Ovary (tissue), 9 donors: ENCODE results near the gene EPB41L2. TPM values are rescaled to one million over a fixed set of nuclear protein-coding genes. Genes with fewer than 3 reads are reported as not detected.
"Not testable (repeated sequence)": the region's sequence is repeated elsewhere in the genome, so short reads cannot be mapped to it uniquely, and the experiment has no call there.

Experiments
- DNase-seq, 5 donors: peaks; one replicate each; pipeline ENCODE4 v3.0.0-alpha.2; 2019 to 2020
- H3K27ac ChIP-seq, 2 donors: fragments of 200-600 bp; one replicate each; pipeline versions ENCODE4 v1.5.1 to v1.8.0; 2019 to 2022
- H3K27me3 ChIP-seq: fragments of 200-600 bp; one replicate; pipeline ENCODE4 v1.8.0; 2022
- H3K36me3 ChIP-seq: fragments of 200-600 bp; sonication (generic); one replicate; pipeline ENCODE4 v1.5.1; 2019
- H3K4me1 ChIP-seq: one replicate; pipeline ENCODE4 v1.8.1; 2013; ENCODE audit warnings: mild to moderate bottlenecking, moderate library complexity; ENCODE audit not compliant: insufficient read depth
- H3K4me3 ChIP-seq: fragments of 200-600 bp; sonication (generic); one replicate; pipeline ENCODE4 v1.5.1; 2017
- H3K9me3 ChIP-seq, 2 donors: fragments of 200-600 bp in 1 of 2; sonication (generic) in 1 of 2; one replicate each; pipeline versions ENCODE4 v1.5.1 to v1.8.1; 2013 to 2019; ENCODE audit warnings: mild to moderate bottlenecking in 1 of 2, moderate library complexity in 1 of 2
- CTCF ChIP-seq, 3 donors: fragments of 450-650 bp in 2 of 3; fragments of 200-600 bp in 1 of 3; IDR thresholded peaks; one replicate each; pipeline versions ENCODE4 v1.5.1 to v1.8.0; 2016 to 2022; ENCODE audit warnings: antibody characterized with exemption in 3 of 3, mild to moderate bottlenecking in 1 of 3
- EP300 ChIP-seq: sonication (generic); formaldehyde crosslinking; IDR thresholded peaks from one replicate; pipeline ENCODE4 v1.6.1; 2017; ENCODE audit warnings: antibody characterized with exemption
- POLR2A ChIP-seq: fragments of 450-650 bp; IDR thresholded peaks from one replicate; pipeline ENCODE4 v1.6.1; 2017; ENCODE audit warnings: antibody characterized with exemption, mild to moderate bottlenecking, moderate library complexity
- WGBS, 3 donors: extraction: QIAGEN DNeasy Blood & Tissue Kit in 1 of 3; methylation state at CpG; one replicate each; pipeline versions ENCODE4 v1.1.5 to v1.1.7; 2013 to 2017; 5-methylcytosine and 5-hydroxymethylcytosine counted together
- intact Hi-C, 4 donors: fragments of 100-400 bp; cut with DNase I; formaldehyde crosslinking; loops; one replicate each; pipeline versions ENCODE4 v1.11.0 to v1.15.1; 2022 to 2023
- polyA plus RNA-seq, 2 donors: library from polyadenylated mRNA; stranded (reverse); fragments of 200-250 nt in 1 of 2; fragments of 350-450 nt in 1 of 2; fragmentation: Illumina TruSeq in 1 of 2; extraction: RNeasy Lipid Tissue Mini Kit (QIAGEN cat#74804) in 1 of 2; gene quantifications; one replicate each; pipeline ENCODE4 v1.2.3, GENCODE V29; 2013 to 2014
- total RNA-seq, 7 donors: library from RNA; depleted of rRNA in 2 of 7; stranded (reverse); fragments of >200 nt in 2 of 7; fragmentation: NEBNext Ultra II Directional in 3 of 7; extraction: Animal tissue kit (Norgen Biotek cat#: 25700) in 3 of 7; gene quantifications; one replicate each; pipeline versions ENCODE4 v1.1.0 to v1.2.4, GENCODE V29; 2016 to 2023
- donor health status: DM: no; HTN: no; CAD: no; lungs with moderate emphysema.
- donor health status: DM: no; HTN: no; CAD: no.
- donor health status: Bipolar disorder and iron deficiency.
- donor health status: DM: yes; HTN: yes; CAD: no.
- donor health status: DM: no; HTN: no; CAD: no.
- donor health status: DM: yes; HTN: yes; CAD: no.

EPB41L2 gene
- total and polyA plus RNA-seq, 9 donors: 49.8 to 294 (median 204) TPM

- H3K4me1 ChIP-seq: peaks cover 3% of the 10 kb centered on the region
- no peaks in the 10 kb centered on the region for H3K9me3 ChIP-seq
- no peak overlapping the region for H3K4me3 ChIP-seq
- no peaks in the 10 kb centered on the region for H3K36me3 ChIP-seq
- TF ChIP-seq CTCF (IDR thresholded peaks at IDR 0.05) (no peak), POLR2A (no peak), EP300 (no peak)
- intact Hi-C loops: no loop called here
- WGBS, 3 donors: 81 to 89% (median 85%) methylated on average over 2 of the region's 2 CpGs
- no peaks in the 10 kb centered on the region for H3K27me3 ChIP-seq
- H3K27ac ChIP-seq: no peak overlapping the region
- no peak for DNase-seq
These were observed 135.7 kb downstream of the EPB41L2 start for GRCh38 chr6:130927305-130927704.

GRCh38 chr6:130923350-130923749 lies 139.7 kb downstream of the EPB41L2 start:
- Histone ChIP-seq H3K36me3 (no peaks in the 10 kb centered on the region), H3K4me3 (no peak overlapping the region), H3K27ac (no peak overlapping the region), H3K9me3 (no peaks in the 10 kb centered on the region), H3K4me1 (no peaks in the 10 kb centered on the region), H3K27me3 (no peaks in the 10 kb centered on the region)
- intact Hi-C loops: no loop called here
- no peak for DNase-seq
- TF ChIP-seq CTCF (IDR thresholded peaks at IDR 0.05) (no peak), EP300 (no peak), POLR2A (no peak)
- WGBS, 3 donors: 59 to 75% (median 67%) methylated on average over 1 of the region's 1 CpG

- no peak for DNase-seq
- Histone ChIP-seq H3K27me3 (no peaks in the 10 kb centered on the region), H3K27ac (no peak overlapping the region), H3K4me3 (no peak overlapping the region), H3K36me3 (no peaks in the 10 kb centered on the region), H3K9me3 (no peaks in the 10 kb centered on the region), H3K4me1 (no peaks in the 10 kb centered on the region)
- no peak for TF ChIP-seq POLR2A
- no peak for TF ChIP-seq EP300
- TF ChIP-seq CTCF (IDR thresholded peaks at IDR 0.05): no peak
- 96 to 99% (median 99%) methylated on average over 3 of the region's 3 CpGs for WGBS, 3 donors
- intact Hi-C loops: no loop called here
These were observed 140.1 kb downstream of the EPB41L2 start for GRCh38 chr6:130922922-130923321.

GRCh38 chr6:130920969-130921368 lies 142.1 kb downstream of the EPB41L2 start:
- Histone ChIP-seq H3K4me1 (no peaks in the 10 kb centered on the region), H3K27me3 (no peaks in the 10 kb centered on the region), H3K4me3 (no peak overlapping the region), H3K27ac (no peak overlapping the region), H3K36me3 (no peaks in the 10 kb centered on the region), H3K9me3 (no peaks in the 10 kb centered on the region)
- no peak for DNase-seq
- WGBS, 3 donors: 74 to 96% (median 84%) methylated on average over 4 of the region's 4 CpGs
- no peak for TF ChIP-seq CTCF (IDR thresholded peaks at IDR 0.05)
- no peak for TF ChIP-seq POLR2A
- TF ChIP-seq EP300: no peak
- intact Hi-C loops: no loop called here

- TF ChIP-seq POLR2A: no peak
- TF ChIP-seq EP300: no peak
- TF ChIP-seq CTCF (IDR thresholded peaks at IDR 0.05): no peak
- no peak overlapping the region for H3K4me3 ChIP-seq
- intact Hi-C loops: no loop called here
- H3K36me3 ChIP-seq: no peaks in the 10 kb centered on the region
- no peak for DNase-seq
- H3K9me3 ChIP-seq: no peaks in the 10 kb centered on the region
- no peaks in the 10 kb centered on the region for H3K27me3 ChIP-seq
- 61 to 73% (median 71%) methylated on average over 4 of the region's 4 CpGs for WGBS, 3 donors
- no peak overlapping the region for H3K27ac ChIP-seq
- no peaks in the 10 kb centered on the region for H3K4me1 ChIP-seq
These were observed 144.9 kb downstream of the EPB41L2 start for GRCh38 chr6:130918171-130918570.

GRCh38 chr6:130915606-130916005 lies 147.4 kb downstream of the EPB41L2 start:
- DNase-seq: not testable (repeated sequence)

More at GRCh38 chr6:130915606-130916005, 147.4 kb downstream of the EPB41L2 start:
- H3K4me1 ChIP-seq, H3K4me3 ChIP-seq, H3K27ac ChIP-seq, intact Hi-C loops, H3K36me3 ChIP-seq, H3K27me3 ChIP-seq, H3K9me3 ChIP-seq: not testable (repeated sequence)
- WGBS, 3 donors: 96 to 100% (median 98%) methylated on average over 2 of the region's 2 CpGs
